K562 (cell line): ENCODE measurements around the gene DIP2B.

Experiments
- CTCF ChIP-seq, 3 experiments: IDR thresholded peaks in 2 of 3; conservative IDR thresholded peaks in 1 of 3; 2 replicates each; pipeline ENCODE4 v1.5.1; 2011 to 2012; ENCODE audit warnings: low read length in 3 of 3, mild to moderate bottlenecking in 3 of 3, control low read depth in 2 of 3, improper control_type of control experiment in 1 of 3, inconsistent platforms in 1 of 3, low read depth in 1 of 3, mixed read lengths in 1 of 3, moderate library complexity in 1 of 3; ENCODE audit not compliant: insufficient read depth in 2 of 3
- KDM4B ChIP-seq, 2 experiments: fragments of 450-650 bp in 1 of 2; sonication (generic) in 1 of 2; IDR thresholded peaks; 2 replicates each; pipeline ENCODE4 v1.6.1; 2016 to 2017; ENCODE audit warnings: borderline replicate concordance in 2 of 2, antibody characterized with exemption in 1 of 2, low read depth in 1 of 2, mild to moderate bottlenecking in 1 of 2
- L3MBTL2 ChIP-seq: fragments of 450-650 bp; IDR thresholded peaks from 2 replicates; pipeline ENCODE4 v1.6.1; 2016; ENCODE audit warnings: mild to moderate bottlenecking, moderate library complexity
- MAFK ChIP-seq: IDR thresholded peaks from 2 replicates; pipeline ENCODE4 v1.6.1; 2011; ENCODE audit warnings: low read length, improper control_type of control experiment
- PHF8 ChIP-seq: fragments of 200-600 bp; sonication (generic); IDR thresholded peaks from 2 replicates; pipeline ENCODE4 v1.6.1; 2012; ENCODE audit warnings: mixed run types, mild to moderate bottlenecking, inconsistent platforms, low read length, moderate library complexity, borderline replicate concordance
- POLR2A ChIP-seq: fragments of 450-650 bp; conservative IDR thresholded peaks from 2 replicates; pipeline ENCODE4 v1.6.1; 2016
- ZNF79 ChIP-seq: fragments of 250-450 bp; sonication (Bioruptor Pico); IDR thresholded peaks from 2 replicates; pipeline ENCODE4 v1.4.0; 2020; ENCODE audit warnings: low read depth, mild to moderate bottlenecking, moderate library complexity

GRCh38 chr12:50488801-50489200 lies 16.0 kb upstream of the DIP2B start:
- TF ChIP-seq ZNF79 (CRISPR knock-in tag) (no peak), KDM4B (IDR thresholded peaks at IDR 0.05; ENCODE audit: borderline replicate concordance in 2 of 2, low read depth in 1 of 2) (no peak), L3MBTL2 (no peak), MAFK (no peak), CTCF (IDR thresholded peaks at IDR 0.05 in 2 of 3, conservative IDR thresholded peaks at IDR 0.05 in 1 of 3; ENCODE audit: insufficient read depth in 2 of 3, low read depth in 1 of 3, low read length in 3 of 3) (no peak), POLR2A (no peak), PHF8 (no peak)
